Heart right ventricle (tissue), 16 donors: ENCODE measurements around the gene TRIM58. TPM values are rescaled to one million over a fixed set of nuclear protein-coding genes. Genes with fewer than 3 reads are reported as not detected.

Source experiments
- ATAC-seq, 8 donors: fragments of 200-7000 bp; cut with Tn5 transposase; one replicate each; pipeline ENCODE4 v1.9.1; 2020; ENCODE audit warnings: mild to moderate bottlenecking in 8 of 8, moderate library complexity in 8 of 8, moderate number of reproducible peaks in 1 of 8
- DNase-seq, 2 donors: peaks; one replicate each; pipeline ENCODE4 v3.0.0-alpha.2; 2020
- H3K27ac ChIP-seq, 10 donors: fragments of 200-600 bp; sonication (generic) in 2 of 10; one replicate each; pipeline versions ENCODE4 v1.5.0 to v1.8.0; 2020 to 2022; ENCODE audit warnings: mild to moderate bottlenecking in 3 of 10
- H3K27me3 ChIP-seq, 7 donors: fragments of 200-600 bp; one replicate each; pipeline ENCODE4 v1.8.0; 2021 to 2022; ENCODE audit warnings: mild to moderate bottlenecking in 2 of 7
- H3K36me3 ChIP-seq, 9 donors: fragments of 200-600 bp; sonication (generic) in 1 of 9; one replicate each; pipeline versions ENCODE4 v1.5.0 to v1.8.0; 2020 to 2022; ENCODE audit warnings: mild to moderate bottlenecking in 2 of 9
- H3K4me1 ChIP-seq, 9 donors: fragments of 200-600 bp; sonication (generic) in 1 of 9; one replicate each; pipeline versions ENCODE4 v1.5.0 to v1.8.0; 2020 to 2022; ENCODE audit warnings: mild to moderate bottlenecking in 4 of 9
- H3K4me3 ChIP-seq, 10 donors: fragments of 200-600 bp; sonication (generic) in 2 of 10; one replicate each; pipeline versions ENCODE4 v1.5.0 to v1.8.0; 2020 to 2022; ENCODE audit warnings: mild to moderate bottlenecking in 7 of 10, moderate library complexity in 2 of 10
- H3K9me3 ChIP-seq, 11 donors: fragments of 200-600 bp in 10 of 11; sonication (generic) in 2 of 11; one replicate each; pipeline versions ENCODE4 v1.5.0 to v1.8.0; 2013 to 2022; ENCODE audit warnings: mild to moderate bottlenecking in 2 of 11, control low read depth in 1 of 11, moderate library complexity in 1 of 11
- CTCF ChIP-seq, 9 donors: fragments of 200-600 bp; sonication (generic) in 2 of 9; IDR thresholded peaks; one replicate each; pipeline versions ENCODE4 v1.5.0 to v1.8.0; 2021 to 2022; ENCODE audit warnings: antibody characterized with exemption in 9 of 9, mild to moderate bottlenecking in 5 of 9, moderate library complexity in 1 of 9
- WGBS, 2 donors: extraction: QIAGEN DNeasy Blood & Tissue Kit; methylation state at CpG; one replicate each; pipeline ENCODE4 v1.1.7; 2013; ENCODE audit warnings: inconsistent platforms in 1 of 2; 5-methylcytosine and 5-hydroxymethylcytosine counted together
- intact Hi-C, 10 donors: fragments of 100-400 bp; cut with DNase I; formaldehyde crosslinking; loops; one replicate each; pipeline versions ENCODE4 v1.11.1 to v1.14.2; 2022
- polyA plus RNA-seq, 2 donors: library from polyadenylated mRNA; stranded (reverse); fragments of 200-250 nt; gene quantifications; one replicate each; pipeline ENCODE4 v1.2.3, GENCODE V29; 2013
- total RNA-seq, 10 donors: library from RNA; stranded (reverse); fragmentation: NEBNext Ultra II Directional in 3 of 10; extraction: Animal tissue kit (Norgen Biotek cat#: 25700) in 3 of 10; gene quantifications; one replicate each; pipeline versions ENCODE4 v1.2.1 to v1.2.4, GENCODE V29; 2021 to 2023
- donor health status: Arrhythmogenic right ventricular cardiomyopathy.
- donor health status: ischemic (EF 13 %, LVEDD 7.1; RV severe dilation, severe dysfunction).
- donor health status: healthy with polysubstance abuse.
- donor health status: DM: no; HTN: yes; CAD: no.
- donor health status: DM: no; HTN: no; CAD: no.
- donor health status: ischemic (EF 25% LVEDD 6.9; RV normal size, moderate dysfunction).
- donor health status: ischemic (EF 25% LVEDD 5.7; RV mildly dilated, moderate dysfunction).
- donor health status: healthy.
- donor health status: DM: yes; HTN: yes; CAD: no.
- donor health status: Ischemic cardiomyopathy.
- donor health status: ischemic (EF 35%, LVEDD 5.7; RV mildly dilated, moderate dysfunction).
- donor health status: nonischemic (EF 11% LVEDD 7.7; RV severe dilation, severe dysfunction).
- donor health status: DM: yes; HTN: yes; CAD: no.
- donor health status: PGD.
- donor health status: ischemic (EF 29% LVEDD 5.4; RV normal size, mild dysfunction).
- donor health status: nonischemic (EF 23%, LVEDD 6.1; RV moderate dilation, normal function).

Gene TRIM58
- total and polyA plus RNA-seq, 12 donors = 0.06 to 0.85 (median 0.33) TPM; not detected in 2

GRCh38 chr1:247908766-247909165 lies 51.8 kb downstream of the TRIM58 start:
- WGBS, 2 donors = 74 to 80% methylated on average over 5 of the region's 5 CpGs
- no peak for ATAC-seq
- Histone ChIP-seq H3K4me1 (no peaks in the 10 kb centered on the region), H3K4me3 (no peak overlapping the region), H3K27ac (no peak overlapping the region), H3K27me3 (no peaks in the 10 kb centered on the region), H3K9me3 (peaks cover 0 to 8% (median 0%) of the 10 kb centered on the region in 11 donors), H3K36me3 (no peaks in the 10 kb centered on the region)
- TF ChIP-seq CTCF (IDR thresholded peaks at IDR 0.05) = no peak
- intact Hi-C loops = no loop called here
- no peak for DNase-seq

- 68 to 72% methylated on average over 2 of the region's 2 CpGs for WGBS, 2 donors
- TF ChIP-seq CTCF (IDR thresholded peaks at IDR 0.05) = no peak
- no peak for DNase-seq
Measured at GRCh38 chr1:247913786-247914185, 56.8 kb downstream of the TRIM58 start.

DNA sequence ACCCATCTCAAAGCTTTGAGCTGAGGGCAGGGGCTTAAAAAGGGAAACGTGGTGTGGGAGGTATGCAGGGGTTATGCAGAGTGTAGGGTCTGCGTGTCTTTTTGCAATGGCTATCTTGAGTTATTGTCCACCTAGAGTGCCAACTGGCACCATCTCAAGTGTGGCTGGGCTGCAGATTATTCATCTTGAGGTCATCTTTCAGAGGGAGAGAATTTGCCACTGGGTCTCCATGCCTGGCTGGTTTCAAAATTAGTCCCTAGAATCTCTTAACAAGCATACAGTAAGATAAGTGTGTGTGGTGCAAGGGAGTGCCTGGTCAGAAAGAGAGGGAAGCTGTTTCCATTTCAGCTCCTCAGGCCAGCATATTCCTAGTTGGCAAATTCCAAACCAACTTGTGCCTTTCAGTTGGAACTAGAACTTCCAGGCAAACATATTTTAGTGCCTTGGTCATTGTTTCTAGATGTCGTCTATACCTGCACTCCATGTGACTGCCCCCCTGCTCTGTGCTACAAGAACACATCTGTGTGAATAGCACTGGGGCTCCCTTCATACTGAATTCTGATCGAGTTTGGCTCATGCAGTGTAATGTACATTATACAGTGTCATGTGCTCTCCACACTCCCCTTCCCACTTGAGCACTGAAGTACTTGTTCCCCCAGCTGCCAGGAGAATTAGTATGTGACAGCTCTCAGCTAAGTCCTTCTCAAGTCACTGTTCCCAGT lies 58.1 kb downstream of the TRIM58 start:
- WGBS, 2 donors = 37 to 44% methylated on average over 4 of the region's 4 CpGs
- ATAC-seq = no peak
- Histone ChIP-seq H3K4me3 (no peak overlapping the region), H3K4me1 (no peaks in the 10 kb centered on the region), H3K27ac (no peak overlapping the region), H3K27me3 (no peaks in the 10 kb centered on the region), H3K36me3 (no peaks in the 10 kb centered on the region), H3K9me3 (peaks cover 0 to 8% (median 0%) of the 10 kb centered on the region in 11 donors)
- intact Hi-C loops = no loop called here
- no peak for TF ChIP-seq CTCF (IDR thresholded peaks at IDR 0.05)
- DNase-seq = no peak

More at GRCh38 chr1:247913786-247914185, 56.8 kb downstream of the TRIM58 start:
- no peak overlapping the region for H3K27ac ChIP-seq
- no peak for ATAC-seq
- intact Hi-C loops = no loop called here
- H3K27me3 ChIP-seq = no peaks in the 10 kb centered on the region
- no peaks in the 10 kb centered on the region for H3K4me1 ChIP-seq
- H3K4me3 ChIP-seq = no peak overlapping the region
- no peaks in the 10 kb centered on the region for H3K36me3 ChIP-seq
- H3K9me3 ChIP-seq = peaks cover 0 to 8% (median 0%) of the 10 kb centered on the region in 11 donors

- intact Hi-C loops = no loop called here
- H3K4me3 ChIP-seq = no peak within 1 kb of the TSS
- H3K9me3 ChIP-seq = no peaks in the 10 kb centered on the region
- H3K36me3 ChIP-seq = no peaks in the 10 kb centered on the region
- ATAC-seq (no peak), DNase-seq (no peak)
- no peaks in the 10 kb centered on the region for H3K27me3 ChIP-seq
- H3K4me1 ChIP-seq = no peaks in the 10 kb centered on the region
- no peak within 1 kb of the TSS for H3K27ac ChIP-seq
- 85 to 89% methylated on average over 2 of the region's 2 CpGs for WGBS, 2 donors
- no peak for TF ChIP-seq CTCF (IDR thresholded peaks at IDR 0.05)
Measured at GRCh38 chr1:247919952-247920351, 63.0 kb downstream of the TRIM58 start, which contains the start of gene OR2T8. Gene OR2T8, plus strand, starts transcription at chr1:247920252. Its CDS starts 766 bp downstream, at chr1:247921018.
